CD14-positive monocyte (primary cell): Measurements from ENCODE around the gene AGBL5. TPM values are rescaled to one million over a fixed set of nuclear protein-coding genes. Genes with fewer than 3 reads are reported as not detected.

Experiments
- DNase-seq, 3 donors: peaks; one replicate each; pipeline ENCODE4 v3.0.0-alpha.2; 2011 to 2022
- H2AFZ ChIP-seq: 2 replicates; pipeline ENCODE4 v1.6.0; 2012; ENCODE audit warnings: mild to moderate bottlenecking, low read depth, low read length, inconsistent platforms; ENCODE audit not compliant: insufficient read depth, poor library complexity, severe bottlenecking
- H3K27ac ChIP-seq, 2 donors: 1 replicate in 1 of 2; 2 replicates in 1 of 2; pipeline ENCODE4 v1.5.1; 2012 to 2013; ENCODE audit warnings: low read length in 2 of 2, control low read depth in 1 of 2, inconsistent platforms in 1 of 2, low read depth in 1 of 2, mild to moderate bottlenecking in 1 of 2
- H3K27me3 ChIP-seq, 2 donors: one replicate each; pipeline versions ENCODE4 v1.6.0 to v1.6.1; 2011 to 2013; ENCODE audit warnings: low read length in 2 of 2; ENCODE audit not compliant: control insufficient read depth in 2 of 2, insufficient read depth in 2 of 2
- H3K36me3 ChIP-seq, 2 donors: replicated peaks in 1 of 2; 1 replicate in 1 of 2; 2 replicates in 1 of 2; pipeline versions ENCODE4 v1.5.1 to v1.6.1; 2012 to 2013; ENCODE audit warnings: low read length in 2 of 2, control low read depth in 1 of 2, inconsistent platforms in 1 of 2, mild to moderate bottlenecking in 1 of 2; ENCODE audit not compliant: insufficient read depth in 2 of 2, control insufficient read depth in 1 of 2
- H3K4me1 ChIP-seq, 2 donors: 1 replicate in 1 of 2; 2 replicates in 1 of 2; pipeline versions ENCODE4 v1.5.1 to v1.6.1; 2012 to 2013; ENCODE audit warnings: low read length in 2 of 2, control low read depth in 1 of 2, inconsistent platforms in 1 of 2, mild to moderate bottlenecking in 1 of 2, moderate library complexity in 1 of 2; ENCODE audit not compliant: insufficient read depth in 2 of 2, control insufficient read depth in 1 of 2
- H3K4me2 ChIP-seq: replicated peaks from 2 replicates; pipeline ENCODE3; 2012; ENCODE audit warnings: low read length, moderate library complexity, mild to moderate bottlenecking; ENCODE audit not compliant: poor library complexity, severe bottlenecking; ENCODE audit errors: extremely low read depth
- H3K4me3 ChIP-seq, 3 experiments: fragments of 200-600 bp in 1 of 3; sonication (generic) in 1 of 3; replicated peaks in 1 of 3; 1 replicate in 2 of 3; 2 replicates in 1 of 3; pipeline ENCODE4 v1.5.1; 2011 to 2013; ENCODE audit warnings: low read length in 3 of 3, mild to moderate bottlenecking in 3 of 3, control low read depth in 2 of 3, low read depth in 2 of 3, inconsistent platforms in 1 of 3, moderate library complexity in 1 of 3
- H3K79me2 ChIP-seq: 2 replicates; pipeline ENCODE4 v1.6.0; 2012; ENCODE audit warnings: mild to moderate bottlenecking, control low read depth, inconsistent platforms, low read length, moderate library complexity; ENCODE audit not compliant: insufficient read depth
- H3K9ac ChIP-seq: 2 replicates; pipeline ENCODE4 v1.6.0; 2017; ENCODE audit warnings: low read length, mild to moderate bottlenecking; ENCODE audit not compliant: insufficient read depth, poor library complexity, severe bottlenecking
- H3K9me3 ChIP-seq, 2 donors: replicated peaks in 1 of 2; 1 replicate in 1 of 2; 2 replicates in 1 of 2; pipeline versions ENCODE4 v1.5.1 to v1.6.1; 2012 to 2013; ENCODE audit warnings: low read length in 2 of 2, control low read depth in 1 of 2; ENCODE audit not compliant: control insufficient read depth in 1 of 2, insufficient read depth in 1 of 2
- H4K20me1 ChIP-seq: 2 replicates; pipeline ENCODE4 v1.6.0; 2012; ENCODE audit warnings: mild to moderate bottlenecking, low read length, control low read depth, moderate library complexity; ENCODE audit not compliant: insufficient read depth
- H3K27ac Mint-ChIP-seq, 7 donors: one replicate each; pipeline ENCODE4 v1.8.0; 2020; ENCODE audit warnings: mild to moderate bottlenecking in 7 of 7, mixed read lengths in 7 of 7, moderate library complexity in 6 of 7, inconsistent platforms in 2 of 7
- H3K27me3 Mint-ChIP-seq, 3 donors: one replicate each; pipeline ENCODE4 v1.8.0; 2021 to 2022; ENCODE audit warnings: low read depth in 3 of 3, mild to moderate bottlenecking in 3 of 3, mixed read lengths in 3 of 3, moderate library complexity in 3 of 3, inconsistent platforms in 1 of 3
- H3K36me3 Mint-ChIP-seq, 2 donors: one replicate each; pipeline ENCODE4 v1.8.0; 2020; ENCODE audit warnings: mixed read lengths in 2 of 2, inconsistent platforms in 1 of 2, mild to moderate bottlenecking in 1 of 2
- H3K4me1 Mint-ChIP-seq: one replicate; pipeline ENCODE4 v1.8.0; 2020; ENCODE audit warnings: mild to moderate bottlenecking, mixed read lengths
- H3K4me3 Mint-ChIP-seq, 2 donors: one replicate each; pipeline ENCODE4 v1.8.0; 2020; ENCODE audit warnings: mild to moderate bottlenecking in 2 of 2, mixed read lengths in 2 of 2, moderate library complexity in 1 of 2
- H3K9me3 Mint-ChIP-seq, 7 donors: one replicate each; pipeline ENCODE4 v1.8.0; 2020 to 2022; ENCODE audit warnings: mixed read lengths in 7 of 7, mild to moderate bottlenecking in 6 of 7, moderate library complexity in 6 of 7, inconsistent platforms in 2 of 7
- CTCF ChIP-seq: fragments of 200-600 bp; IDR thresholded peaks from one replicate; pipeline ENCODE4 v1.8.0; 2022; ENCODE audit warnings: antibody characterized with exemption, mild to moderate bottlenecking
- WGBS: methylation state at CpG from one replicate; pipeline ENCODE4 v1.1.5; 2013; ENCODE audit warnings: missing lambda C conversion rate; ENCODE audit not compliant: insufficient coverage; 5-methylcytosine and 5-hydroxymethylcytosine counted together
- intact Hi-C, 2 donors: fragments of 100-400 bp; cut with micrococcal nuclease; formaldehyde crosslinking; loops; one replicate each; pipeline versions ENCODE4 v1.15.0 to v1.15.1; 2023
- polyA plus RNA-seq, 3 donors: library from polyadenylated mRNA; depleted of rRNA in 1 of 3; unstranded in 2 of 3; stranded (reverse) in 1 of 3; fragments of 300-500 nt in 2 of 3; fragments of >200 nt in 1 of 3; fragmentation: Illumina TruSeq in 2 of 3; gene quantifications; 1 replicate in 2 of 3; 2 replicates in 1 of 3; pipeline ENCODE4 v1.2.3, GENCODE V29; 2012 to 2021

The AGBL5 gene
- polyA plus RNA-seq, 3 donors, result 4.4 to 4.8 (median 4.6) TPM

GRCh38 chr2:27019931-27020855 lies 31.3 kb upstream of the AGBL5 start:
- peak overlapping the region in 1 of 7 donors; percentile 37 for H3K27ac Mint-ChIP-seq
- H3K27me3 Mint-ChIP-seq, result peaks cover 2 to 5% (median 3%) of the 10 kb centered on the region in 3 donors
- Histone ChIP-seq H3K36me3 (peaks cover 3 to 25% of the 10 kb centered on the region in 2 donors), H3K27ac (no peak overlapping the region), H3K4me2 (no peak overlapping the region), H3K4me1 (peaks cover 0 to 4% of the 10 kb centered on the region in 2 donors), H2AFZ (no peak overlapping the region), H3K27me3 (no peaks in the 10 kb centered on the region), H3K9ac (no peak overlapping the region), H3K9me3 (no peaks in the 10 kb centered on the region), H3K79me2 (no peaks in the 10 kb centered on the region), H3K4me3 (no peak overlapping the region), H4K20me1 (no peaks in the 10 kb centered on the region)
- TF ChIP-seq CTCF, result no peak
- DNase-seq, result no peak
- intact Hi-C loops, result loop anchor here in 1 of 2 donors (5.0 kb wide), 1 partner anchor 173 kb away; the partner anchor contains the start of gene DPYSL5
- 95% methylated on average over 4 of the region's 9 CpGs for WGBS
- peaks cover 8 to 18% of the 10 kb centered on the region in 2 donors for H3K36me3 Mint-ChIP-seq
- H3K4me1 Mint-ChIP-seq, result peaks cover 6% of the 10 kb centered on the region
- peaks cover 0 to 2% (median 0%) of the 10 kb centered on the region in 7 donors for H3K9me3 Mint-ChIP-seq
- H3K4me3 Mint-ChIP-seq, result no peak overlapping the region

- Histone ChIP-seq H3K79me2 (no peaks in the 10 kb centered on the region), H3K36me3 (peaks cover 6 to 37% of the 10 kb centered on the region in 2 donors), H3K27me3 (no peaks in the 10 kb centered on the region), H3K4me3 (no peak overlapping the region), H2AFZ (no peak overlapping the region), H4K20me1 (no peaks in the 10 kb centered on the region), H3K9ac (no peak overlapping the region), H3K9me3 (no peaks in the 10 kb centered on the region), H3K4me2 (no peak overlapping the region), H3K4me1 (no peaks in the 10 kb centered on the region), H3K27ac (no peak overlapping the region)
- no peak overlapping the region for H3K4me3 Mint-ChIP-seq
- no peak for TF ChIP-seq CTCF
- H3K4me1 Mint-ChIP-seq, result no peaks in the 10 kb centered on the region
- WGBS, result 71% methylated on average over 6 of the region's 11 CpGs
- H3K36me3 Mint-ChIP-seq, result peaks cover 18 to 30% of the 10 kb centered on the region in 2 donors
- H3K9me3 Mint-ChIP-seq, result peaks cover 0 to 2% (median 0%) of the 10 kb centered on the region in 7 donors
- no peak overlapping the region for H3K27ac Mint-ChIP-seq
- DNase-seq, result no peak
- intact Hi-C loops, result no loop called here
- H3K27me3 Mint-ChIP-seq, result peaks cover 0 to 5% (median 2%) of the 10 kb centered on the region in 3 donors
Observed at GRCh38 chr2:27021253-27022049, 30.0 kb upstream of the AGBL5 start.
